ENCODE data around the gene ATXN1L. TPM values are rescaled to one million over a fixed set of nuclear protein-coding genes. Genes with fewer than 3 reads are reported as not detected.

The ATXN1L gene
- polyA plus RNA-seq, 1 of the 3 experiments (the other 2 are of a cell fraction) = 8.0 TPM

DNA sequence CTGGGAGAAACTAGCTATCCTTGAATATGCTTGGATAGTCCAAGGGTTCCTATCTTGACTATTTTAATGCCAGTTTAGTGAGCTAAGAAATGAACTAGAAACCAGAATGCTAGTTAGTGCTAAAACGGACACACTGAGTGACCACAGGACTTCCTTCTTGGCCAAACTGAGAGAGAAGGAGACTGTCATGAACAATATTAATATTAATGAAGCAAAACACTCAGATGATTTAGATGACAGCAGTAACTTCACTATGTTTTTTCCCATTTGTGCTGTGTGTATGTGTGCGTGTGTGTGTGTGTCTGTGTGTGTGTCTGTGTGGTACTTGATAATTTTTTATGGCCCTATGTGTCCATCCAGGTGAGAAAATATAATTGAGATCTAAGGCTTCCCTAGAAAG lies 2.2 kb upstream of the ATXN1L start:
- Histone ChIP-seq H3K27ac (ENCODE audit: low read depth in 2 of 2, low read length in 1 of 2) (no peak overlapping the region), H3K9me3 (no peaks in the 10 kb centered on the region), H3K79me2 (ENCODE audit: insufficient read depth) (peaks cover 33% of the 10 kb centered on the region), H2AFZ (ENCODE audit: low read depth) (no peak overlapping the region), H3F3A (replicated peaks; ENCODE audit: insufficient read depth) (peaks cover 14% of the 10 kb centered on the region), H3K4me2 (no peak overlapping the region), H3K27me3 (ENCODE audit: insufficient read depth) (no peaks in the 10 kb centered on the region), H3K36me3 (replicated peaks in 1 of 2; ENCODE audit: control insufficient read depth in 1 of 2, insufficient read depth in 2 of 2, low read length in 1 of 2) (peaks cover 9% of the 10 kb centered on the region in 2 experiments), H4K20me1 (ENCODE audit: insufficient read depth) (peaks cover 16% of the 10 kb centered on the region; the same call in 1 of the 2 replicates), H3K4me1 (ENCODE audit: control insufficient read depth in 1 of 2, insufficient read depth in 2 of 2, low read depth in 1 of 2, low read length in 1 of 2) (peaks cover 0 to 7% of the 10 kb centered on the region in 2 experiments; a peak in 2 of 4 replicates), H3K4me3 (ENCODE audit: low read depth in 2 of 2, low read length in 1 of 2) (no peak overlapping the region), H3K9me2 (no peaks in the 10 kb centered on the region), H3K9ac (no peak overlapping the region)
- 74% methylated on average over 2 of the region's 2 CpGs for WGBS (ENCODE audit: low lambda C conversion rate)
- POLR2A ChIA-PET = no interaction called here
- no peak for DNase-seq
- CTCF ChIA-PET = interaction anchor here (1.1 to 1.2 kb wide), 2 partner anchors 39 to 232 kb away, joined by 3 to 4 read pairs; no protein-coding TSS in a partner anchor
- no peak for TF ChIP-seq GABPA (IDR thresholded peaks at IDR 0.05; ENCODE audit: low read depth)
- TF ChIP-seq, protein P1, sequence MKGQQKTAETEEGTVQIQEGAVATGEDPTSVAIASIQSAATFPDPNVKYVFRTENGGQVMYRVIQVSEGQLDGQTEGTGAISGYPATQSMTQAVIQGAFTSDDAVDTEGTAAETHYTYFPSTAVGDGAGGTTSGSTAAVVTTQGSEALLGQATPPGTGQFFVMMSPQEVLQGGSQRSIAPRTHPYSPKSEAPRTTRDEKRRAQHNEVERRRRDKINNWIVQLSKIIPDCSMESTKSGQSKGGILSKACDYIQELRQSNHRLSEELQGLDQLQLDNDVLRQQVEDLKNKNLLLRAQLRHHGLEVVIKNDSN (IDR thresholded peaks at IDR 0.05; ENCODE audit: borderline replicate concordance, low read depth) = no peak
- TF ChIP-seq RCOR1 (IDR thresholded peaks at IDR 0.05; ENCODE audit: low read length) = no peak
- no peak for TF ChIP-seq RAD21 (IDR thresholded peaks at IDR 0.05; ENCODE audit: low read length)
- TF ChIP-seq FOXM1 (IDR thresholded peaks at IDR 0.05; ENCODE audit: low read depth) = no peak
- TF ChIP-seq EP300 (IDR thresholded peaks at IDR 0.05; ENCODE audit: borderline replicate concordance in 1 of 2, low read depth in 1 of 2, low read length in 1 of 2) = no peak
- TF ChIP-seq EZH2phosphoT487 (IDR thresholded peaks at IDR 0.05; ENCODE audit: borderline replicate concordance, low read depth) = no peak
- TF ChIP-seq, protein P2, sequence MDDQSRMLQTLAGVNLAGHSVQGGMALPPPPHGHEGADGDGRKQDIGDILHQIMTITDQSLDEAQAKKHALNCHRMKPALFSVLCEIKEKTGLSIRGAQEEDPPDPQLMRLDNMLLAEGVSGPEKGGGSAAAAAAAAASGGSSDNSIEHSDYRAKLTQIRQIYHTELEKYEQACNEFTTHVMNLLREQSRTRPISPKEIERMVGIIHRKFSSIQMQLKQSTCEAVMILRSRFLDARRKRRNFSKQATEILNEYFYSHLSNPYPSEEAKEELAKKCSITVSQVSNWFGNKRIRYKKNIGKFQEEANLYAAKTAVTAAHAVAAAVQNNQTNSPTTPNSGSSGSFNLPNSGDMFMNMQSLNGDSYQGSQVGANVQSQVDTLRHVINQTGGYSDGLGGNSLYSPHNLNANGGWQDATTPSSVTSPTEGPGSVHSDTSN (IDR thresholded peaks at IDR 0.05) = no peak
- TF ChIP-seq FOXJ3 (CRISPR knock-in tag; IDR thresholded peaks at IDR 0.05) = no peak

DNA sequence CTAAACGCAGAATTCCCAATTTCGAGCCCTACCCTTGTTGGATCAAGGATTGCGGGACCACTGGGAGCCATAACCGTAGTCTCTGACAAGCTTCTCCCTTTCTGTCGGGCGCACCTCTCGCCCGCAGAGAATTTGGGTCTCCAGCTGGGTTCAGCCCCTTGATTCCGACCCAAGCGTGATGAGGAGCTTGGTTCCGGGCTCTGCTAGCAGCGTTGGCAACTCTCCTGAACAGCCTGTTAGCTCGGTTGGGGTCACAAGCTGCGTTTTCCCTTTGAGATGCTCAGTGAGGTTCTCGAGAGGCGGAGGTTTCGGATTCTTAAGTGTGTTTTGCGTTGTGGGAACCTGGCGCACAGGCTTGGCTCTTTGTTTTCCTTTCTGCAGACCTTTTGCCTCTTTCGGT lies 655 bp downstream of the ATXN1L start:
- peak overlapping the region in 1 of 2 experiments; percentile 63; a peak in 3 of 4 replicates for H3K27ac ChIP-seq (ENCODE audit: low read depth in 2 of 2, low read length in 1 of 2)
- peak overlapping the region; percentile 82 for H3K9ac ChIP-seq
- no peaks in the 10 kb centered on the region for H3K9me2 ChIP-seq
- no peaks in the 10 kb centered on the region for H3K27me3 ChIP-seq (ENCODE audit: insufficient read depth)
- no peaks in the 10 kb centered on the region for H3K9me3 ChIP-seq
- POLR2A ChIA-PET = interaction anchor here (1.0 kb wide), 2 partner anchors 11 to 38 kb away, joined by 3 to 4 read pairs; partner anchors contain the start of gene AP1G1
- peaks cover 40% of the 10 kb centered on the region for H3K79me2 ChIP-seq (ENCODE audit: insufficient read depth)
- peaks cover 21 to 35% of the 10 kb centered on the region in 2 experiments for H3K36me3 ChIP-seq (replicated peaks in 1 of 2; ENCODE audit: control insufficient read depth in 1 of 2, insufficient read depth in 2 of 2, low read length in 1 of 2)
- H4K20me1 ChIP-seq (ENCODE audit: insufficient read depth) = peaks cover 19% of the 10 kb centered on the region; the same call in 1 of the 2 replicates
- peak overlapping the region; percentile 91 to 95 for H3K4me3 ChIP-seq (ENCODE audit: low read depth in 2 of 2, low read length in 1 of 2)
- peaks cover 11% of the 10 kb centered on the region for H3F3A ChIP-seq (replicated peaks; ENCODE audit: insufficient read depth)
- WGBS (ENCODE audit: low lambda C conversion rate) = under 1% methylated on average over 16 of the region's 20 CpGs
- peak; percentile 27 for DNase-seq
- H3K4me2 ChIP-seq = peak overlapping the region; percentile 96
- peak overlapping the region; percentile 88; the same call in 1 of the 2 replicates for H2AFZ ChIP-seq (ENCODE audit: low read depth)
- CTCF ChIA-PET = interaction anchor here (4.0 kb wide), 1 partner anchor 36 kb away, joined by 17 read pairs; no protein-coding TSS in a partner anchor
- peaks cover 0 to 7% of the 10 kb centered on the region in 2 experiments; a peak in 2 of 4 replicates for H3K4me1 ChIP-seq (ENCODE audit: control insufficient read depth in 1 of 2, insufficient read depth in 2 of 2, low read depth in 1 of 2, low read length in 1 of 2)
- TF ChIP-seq EZH2phosphoT487 (IDR thresholded peaks at IDR 0.05; ENCODE audit: borderline replicate concordance, low read depth) = no peak
- no peak for TF ChIP-seq NFIC (IDR thresholded peaks at IDR 0.05; ENCODE audit: borderline replicate concordance)
- no peak for TF ChIP-seq TAF1 (IDR thresholded peaks at IDR 0.05; ENCODE audit: borderline replicate concordance, low read depth, low read length)
- TF ChIP-seq, protein P2 (IDR thresholded peaks at IDR 0.05) = no peak
- TF ChIP-seq RFX5 (IDR thresholded peaks at IDR 0.05; ENCODE audit: low read length) = no peak
- TF ChIP-seq YY1 (IDR thresholded peaks at IDR 0.05; ENCODE audit: low read depth) = no peak

Measured in SK-N-SH (cell line).